ENCODE results near the gene TMEM273. TPM values are rescaled to one million over a fixed set of nuclear protein-coding genes. Genes with fewer than 3 reads are reported as not detected.

Gene TMEM273
- total RNA-seq, 1 donor, result not detected

DNA sequence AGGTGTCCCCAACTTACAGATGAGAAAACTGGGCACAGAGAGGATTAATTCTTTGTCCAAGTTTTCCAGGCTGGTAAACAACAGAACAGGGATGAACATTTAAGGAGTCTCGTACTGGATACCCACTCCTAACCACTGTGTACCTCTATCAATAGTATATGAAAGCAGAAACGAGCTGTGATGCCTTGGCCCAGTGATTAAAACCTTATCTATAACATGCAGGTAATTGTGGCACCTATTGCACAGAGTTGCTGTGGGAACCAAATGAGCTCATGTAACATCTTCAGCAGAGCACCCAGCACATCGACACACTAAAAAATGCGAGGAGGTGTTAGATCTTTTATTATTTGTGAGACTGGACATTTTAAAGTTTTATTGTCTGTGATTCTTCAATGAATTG, 1.6 kb downstream of the TMEM273 start:
- peaks cover 16% of the 10 kb centered on the region for H3K27me3 ChIP-seq (ENCODE audit: insufficient read depth, low read length)
- DNase-seq (ENCODE audit: insufficient read length, low spot score, missing footprints), result no peak

DNA sequence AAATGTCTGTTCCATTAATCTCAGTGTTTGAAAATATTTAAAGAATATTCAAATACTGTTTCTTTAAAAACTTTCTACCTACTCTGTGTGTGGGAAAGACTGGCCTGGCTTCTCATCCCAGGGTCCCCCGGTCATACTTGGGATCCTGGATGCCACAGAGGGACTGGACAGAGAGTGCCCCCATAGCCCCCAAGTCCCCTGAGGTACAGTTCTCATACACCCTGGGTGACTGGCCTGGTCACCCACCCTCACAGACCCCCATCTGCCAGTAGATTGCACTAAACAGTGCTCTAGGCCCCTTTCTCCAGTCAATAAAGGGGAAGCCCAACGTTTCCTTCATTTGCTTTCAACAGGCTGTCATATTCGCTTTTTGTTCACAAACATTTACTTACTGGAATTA, 3.0 kb downstream of the TMEM273 start:
- Histone ChIP-seq H3K27ac (ENCODE audit: low read depth, low read length) (no peak overlapping the region), H3K27me3 (ENCODE audit: insufficient read depth, low read length) (peaks cover 16% of the 10 kb centered on the region), H3K4me3 (ENCODE audit: insufficient read depth, low read length) (no peak overlapping the region), H4K20me1 (ENCODE audit: insufficient read depth, low read length) (no peaks in the 10 kb centered on the region), H3K79me2 (ENCODE audit: insufficient read depth, low read length) (no peaks in the 10 kb centered on the region), H3K36me3 (ENCODE audit: insufficient read depth, low read length) (no peaks in the 10 kb centered on the region), H2AFZ (ENCODE audit: low read length) (no peak overlapping the region), H3K4me2 (ENCODE audit: insufficient read depth, low read length) (no peak overlapping the region), H3K4me1 (ENCODE audit: insufficient read depth, low read length) (no peaks in the 10 kb centered on the region), H3K9me3 (ENCODE audit: low read depth, low read length) (no peaks in the 10 kb centered on the region)
- DNase-seq (ENCODE audit: insufficient read length, low spot score, missing footprints), result no peak
- TF ChIP-seq, protein P1, sequence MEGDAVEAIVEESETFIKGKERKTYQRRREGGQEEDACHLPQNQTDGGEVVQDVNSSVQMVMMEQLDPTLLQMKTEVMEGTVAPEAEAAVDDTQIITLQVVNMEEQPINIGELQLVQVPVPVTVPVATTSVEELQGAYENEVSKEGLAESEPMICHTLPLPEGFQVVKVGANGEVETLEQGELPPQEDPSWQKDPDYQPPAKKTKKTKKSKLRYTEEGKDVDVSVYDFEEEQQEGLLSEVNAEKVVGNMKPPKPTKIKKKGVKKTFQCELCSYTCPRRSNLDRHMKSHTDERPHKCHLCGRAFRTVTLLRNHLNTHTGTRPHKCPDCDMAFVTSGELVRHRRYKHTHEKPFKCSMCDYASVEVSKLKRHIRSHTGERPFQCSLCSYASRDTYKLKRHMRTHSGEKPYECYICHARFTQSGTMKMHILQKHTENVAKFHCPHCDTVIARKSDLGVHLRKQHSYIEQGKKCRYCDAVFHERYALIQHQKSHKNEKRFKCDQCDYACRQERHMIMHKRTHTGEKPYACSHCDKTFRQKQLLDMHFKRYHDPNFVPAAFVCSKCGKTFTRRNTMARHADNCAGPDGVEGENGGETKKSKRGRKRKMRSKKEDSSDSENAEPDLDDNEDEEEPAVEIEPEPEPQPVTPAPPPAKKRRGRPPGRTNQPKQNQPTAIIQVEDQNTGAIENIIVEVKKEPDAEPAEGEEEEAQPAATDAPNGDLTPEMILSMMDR (IDR thresholded peaks at IDR 0.05; ENCODE audit: extremely low read depth, low read depth, low read length), result no peak

More for the DNA sequence above, 1.6 kb downstream of the TMEM273 start:
- H4K20me1 ChIP-seq (ENCODE audit: insufficient read depth, low read length), result no peaks in the 10 kb centered on the region
- H2AFZ ChIP-seq (ENCODE audit: low read length), result no peak overlapping the region
- no peak overlapping the region for H3K27ac ChIP-seq (ENCODE audit: low read depth, low read length)
- H3K4me1 ChIP-seq (ENCODE audit: insufficient read depth, low read length), result no peaks in the 10 kb centered on the region
- H3K4me2 ChIP-seq (ENCODE audit: insufficient read depth, low read length), result no peak overlapping the region
- H3K79me2 ChIP-seq (ENCODE audit: insufficient read depth, low read length), result no peaks in the 10 kb centered on the region
- H3K4me3 ChIP-seq (ENCODE audit: insufficient read depth, low read length), result no peak overlapping the region
- H3K9me3 ChIP-seq (ENCODE audit: low read depth, low read length), result no peaks in the 10 kb centered on the region
- TF ChIP-seq, protein P1 (IDR thresholded peaks at IDR 0.05; ENCODE audit: extremely low read depth, low read depth, low read length), result no peak
- H3K36me3 ChIP-seq (ENCODE audit: insufficient read depth, low read length), result no peaks in the 10 kb centered on the region

DNA sequence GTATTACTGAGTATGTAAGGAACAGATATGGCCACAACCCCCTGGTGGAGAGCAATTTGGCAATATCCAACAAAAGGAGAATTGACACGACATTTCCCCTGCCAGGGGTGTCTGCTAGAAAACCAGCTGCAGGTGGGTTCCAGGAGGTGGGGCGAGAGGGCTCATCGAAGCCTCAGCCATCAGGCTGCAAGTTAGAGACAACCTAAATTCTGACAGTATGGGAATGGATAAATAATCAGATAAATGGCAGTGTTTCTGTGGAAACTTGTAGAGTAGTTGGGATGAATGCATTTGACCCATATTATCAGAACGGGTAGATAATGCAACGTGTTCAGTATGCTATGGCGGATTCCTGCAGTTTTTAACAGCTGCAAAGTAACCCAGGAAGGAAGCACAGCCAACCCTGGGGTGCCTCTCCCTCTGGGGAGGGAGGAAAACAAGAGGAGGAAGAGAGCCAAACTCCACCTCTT, 3.5 kb downstream of the TMEM273 start:
- Histone ChIP-seq H3K4me3 (ENCODE audit: insufficient read depth, low read length) (no peak overlapping the region), H3K9me3 (ENCODE audit: low read depth, low read length) (no peaks in the 10 kb centered on the region), H3K27ac (ENCODE audit: low read depth, low read length) (no peak overlapping the region)

More for the DNA sequence above, 3.5 kb downstream of the TMEM273 start:
- H2AFZ ChIP-seq (ENCODE audit: low read length), result no peak overlapping the region
- TF ChIP-seq, protein P1 (IDR thresholded peaks at IDR 0.05; ENCODE audit: extremely low read depth, low read depth, low read length), result no peak
- H3K79me2 ChIP-seq (ENCODE audit: insufficient read depth, low read length), result no peaks in the 10 kb centered on the region
- no peak for DNase-seq (ENCODE audit: insufficient read length, low spot score, missing footprints)
- H3K4me2 ChIP-seq (ENCODE audit: insufficient read depth, low read length), result no peak overlapping the region
- peaks cover 14% of the 10 kb centered on the region for H3K27me3 ChIP-seq (ENCODE audit: insufficient read depth, low read length)
- no peaks in the 10 kb centered on the region for H3K36me3 ChIP-seq (ENCODE audit: insufficient read depth, low read length)
- H3K4me1 ChIP-seq (ENCODE audit: insufficient read depth, low read length), result no peaks in the 10 kb centered on the region
- H4K20me1 ChIP-seq (ENCODE audit: insufficient read depth, low read length), result no peaks in the 10 kb centered on the region
